NCI-H1694 (cell line): ENCODE results near the gene PADI2.

Source experiments
- DNase-seq: peaks from one replicate; lab custom pipeline; 2025; lab: John Stamatoyannopoulos, UW

Gene PADI2

GRCh38 chr1:17119076-17119772 is at the start of gene PADI2:
TSS of gene PADI2 (minus strand) at chr1:17119451. CDS start at chr1:17119371, 80 bp downstream.
- DNase-seq, result no peak

GRCh38 chr1:17168091-17168876 is 49.0 kb upstream of the PADI2 start:
- DNase-seq, result no peak

GRCh38 chr1:17167786-17168090 is 48.5 kb upstream of the PADI2 start:
- no peak for DNase-seq

- DNase-seq, result no peak
Measured at GRCh38 chr1:17167041-17167785, 48.0 kb upstream of the PADI2 start.

GRCh38 chr1:17165823-17166222 is 46.6 kb upstream of the PADI2 start:
- DNase-seq, result no peak

- no peak for DNase-seq
Measured at GRCh38 chr1:17163789-17164666, 44.8 kb upstream of the PADI2 start.

- DNase-seq, result no peak
Measured at GRCh38 chr1:17163371-17163770, 44.1 kb upstream of the PADI2 start.

- no peak for DNase-seq
Measured at GRCh38 chr1:17162941-17163340, 43.7 kb upstream of the PADI2 start.

- no peak for DNase-seq
Measured at GRCh38 chr1:17161926-17162800, 42.9 kb upstream of the PADI2 start.

- DNase-seq, result no peak
Measured at GRCh38 chr1:17161137-17161740, 42.0 kb upstream of the PADI2 start.

- no peak for DNase-seq
Measured at GRCh38 chr1:17158961-17159360, 39.7 kb upstream of the PADI2 start.

- DNase-seq, result no peak
Measured at GRCh38 chr1:17156108-17156507, 36.9 kb upstream of the PADI2 start.

- no peak for DNase-seq
Measured at GRCh38 chr1:17155257-17155920, 36.1 kb upstream of the PADI2 start.

GRCh38 chr1:17149771-17150170 is 30.5 kb upstream of the PADI2 start:
- DNase-seq, result no peak

GRCh38 chr1:17148950-17149608 is 29.8 kb upstream of the PADI2 start:
- no peak for DNase-seq

- DNase-seq, result no peak
Measured at GRCh38 chr1:17145648-17146047, 26.4 kb upstream of the PADI2 start.

- no peak for DNase-seq
Measured at GRCh38 chr1:17143760-17144159, 24.5 kb upstream of the PADI2 start.

- DNase-seq, result no peak
Measured at GRCh38 chr1:17141441-17142197, 22.4 kb upstream of the PADI2 start.

- no peak for DNase-seq
Measured at GRCh38 chr1:17140279-17140678, 21.0 kb upstream of the PADI2 start.
